ENCODE results near the gene TOR4A. TPM values are rescaled to one million over a fixed set of nuclear protein-coding genes. Genes with fewer than 3 reads are reported as not detected.

TOR4A gene
- total and polyA plus RNA-seq, 10 of the 15 experiments (the other 5 are each of a cell fraction or from before 2014, with no cell fraction given): 2.0 to 19.9 (median 3.7) TPM

DNA sequence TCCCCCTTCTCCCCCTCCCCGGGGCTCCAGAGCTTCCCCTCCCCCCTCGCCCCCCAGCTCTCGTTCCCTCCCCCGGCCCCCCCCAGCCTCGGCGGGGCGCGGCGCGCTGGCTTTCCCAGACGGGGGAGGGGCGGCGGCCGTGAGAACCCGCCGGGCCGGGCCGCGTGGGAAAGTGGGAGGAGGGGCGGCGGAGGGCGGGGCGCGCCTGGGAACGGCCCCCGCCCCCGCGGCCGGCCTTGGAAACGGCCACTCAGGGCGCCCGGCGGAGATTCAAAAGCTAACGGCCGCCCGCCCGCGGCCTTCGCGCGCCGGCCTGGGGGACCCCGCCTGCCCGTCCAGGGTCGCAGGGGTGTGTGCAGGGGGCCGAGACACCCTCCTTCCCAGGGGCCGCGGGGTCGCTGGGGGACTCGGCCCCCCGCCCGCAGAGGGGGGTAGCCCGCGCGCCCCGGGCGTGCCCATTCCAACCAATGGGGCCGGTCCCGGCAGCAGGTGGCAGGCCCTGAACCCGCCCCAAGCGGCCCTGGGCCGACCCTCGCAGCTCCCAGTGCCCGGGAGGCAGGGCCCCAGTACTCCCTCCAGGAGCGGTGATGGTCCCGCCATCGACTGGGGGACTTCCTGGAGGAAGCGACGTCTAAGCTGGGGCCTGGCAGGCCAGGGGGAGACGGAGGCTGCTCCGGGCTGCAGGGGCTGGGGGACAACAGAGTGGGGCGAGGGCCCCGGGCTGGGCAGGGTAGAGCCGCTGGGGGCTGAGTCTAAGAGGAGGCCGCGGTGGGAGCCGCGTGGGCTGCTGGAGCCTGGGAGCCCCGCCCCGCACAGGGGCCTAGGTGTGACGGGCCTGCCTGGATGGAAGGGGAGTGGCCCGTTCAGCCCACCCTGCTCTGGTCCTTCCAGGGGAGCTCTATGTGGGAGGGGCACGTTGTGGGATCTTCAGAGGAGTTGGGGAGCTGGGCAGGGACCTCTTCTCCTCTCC, 38.8 kb downstream of the TOR4A start (continued):
- TF ChIP-seq RELA (IDR thresholded peaks at IDR 0.05; ENCODE audit: borderline replicate concordance, partially characterized antibody) (no peak), SMAD5 (IDR thresholded peaks at IDR 0.05; ENCODE audit: low read depth) (no peak), CREB1 (IDR thresholded peaks at IDR 0.05; ENCODE audit: low read depth) (no peak), KAT2A (conservative IDR thresholded peaks at IDR 0.05; ENCODE audit: control insufficient read depth, low read depth, low read length) (no peak), YBX1 (IDR thresholded peaks at IDR 0.05) (no peak), BRCA1 (IDR thresholded peaks at IDR 0.05; ENCODE audit: low read depth, low read length) (no peak), TCF7 (IDR thresholded peaks at IDR 0.05; ENCODE audit: borderline replicate concordance) (no peak), YY1 (IDR thresholded peaks at IDR 0.05; ENCODE audit: low read depth, low read length) (no peak), FOS (IDR thresholded peaks at IDR 0.05; ENCODE audit: borderline replicate concordance, extremely low read depth, insufficient read length) (no peak), CHD4 (IDR thresholded peaks at IDR 0.05) (no peak), ZBTB33 (IDR thresholded peaks at IDR 0.05) (no peak), SUPT20H (IDR thresholded peaks at IDR 0.05; ENCODE audit: borderline replicate concordance, control insufficient read depth, low read depth, low read length) (no peak), EGR1 (IDR thresholded peaks at IDR 0.05; ENCODE audit: borderline replicate concordance in 1 of 2, low read depth in 2 of 2, low read length in 2 of 2) (peak in 1 of 2 experiments; percentile 89; a peak in 2 of 3 replicates), RAD21 (IDR thresholded peaks at IDR 0.05; ENCODE audit: insufficient read depth, low read depth, low read length) (no peak), STAT1 (conservative IDR thresholded peaks at IDR 0.05) (no peak), EED (IDR thresholded peaks at IDR 0.05; ENCODE audit: low read depth) (no peak)
- TF ChIP-seq, protein P1, sequence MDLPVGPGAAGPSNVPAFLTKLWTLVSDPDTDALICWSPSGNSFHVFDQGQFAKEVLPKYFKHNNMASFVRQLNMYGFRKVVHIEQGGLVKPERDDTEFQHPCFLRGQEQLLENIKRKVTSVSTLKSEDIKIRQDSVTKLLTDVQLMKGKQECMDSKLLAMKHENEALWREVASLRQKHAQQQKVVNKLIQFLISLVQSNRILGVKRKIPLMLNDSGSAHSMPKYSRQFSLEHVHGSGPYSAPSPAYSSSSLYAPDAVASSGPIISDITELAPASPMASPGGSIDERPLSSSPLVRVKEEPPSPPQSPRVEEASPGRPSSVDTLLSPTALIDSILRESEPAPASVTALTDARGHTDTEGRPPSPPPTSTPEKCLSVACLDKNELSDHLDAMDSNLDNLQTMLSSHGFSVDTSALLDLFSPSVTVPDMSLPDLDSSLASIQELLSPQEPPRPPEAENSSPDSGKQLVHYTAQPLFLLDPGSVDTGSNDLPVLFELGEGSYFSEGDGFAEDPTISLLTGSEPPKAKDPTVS (IDR thresholded peaks at IDR 0.05; ENCODE audit: low read depth, low read length): no peak
- TF ChIP-seq, protein P2, sequence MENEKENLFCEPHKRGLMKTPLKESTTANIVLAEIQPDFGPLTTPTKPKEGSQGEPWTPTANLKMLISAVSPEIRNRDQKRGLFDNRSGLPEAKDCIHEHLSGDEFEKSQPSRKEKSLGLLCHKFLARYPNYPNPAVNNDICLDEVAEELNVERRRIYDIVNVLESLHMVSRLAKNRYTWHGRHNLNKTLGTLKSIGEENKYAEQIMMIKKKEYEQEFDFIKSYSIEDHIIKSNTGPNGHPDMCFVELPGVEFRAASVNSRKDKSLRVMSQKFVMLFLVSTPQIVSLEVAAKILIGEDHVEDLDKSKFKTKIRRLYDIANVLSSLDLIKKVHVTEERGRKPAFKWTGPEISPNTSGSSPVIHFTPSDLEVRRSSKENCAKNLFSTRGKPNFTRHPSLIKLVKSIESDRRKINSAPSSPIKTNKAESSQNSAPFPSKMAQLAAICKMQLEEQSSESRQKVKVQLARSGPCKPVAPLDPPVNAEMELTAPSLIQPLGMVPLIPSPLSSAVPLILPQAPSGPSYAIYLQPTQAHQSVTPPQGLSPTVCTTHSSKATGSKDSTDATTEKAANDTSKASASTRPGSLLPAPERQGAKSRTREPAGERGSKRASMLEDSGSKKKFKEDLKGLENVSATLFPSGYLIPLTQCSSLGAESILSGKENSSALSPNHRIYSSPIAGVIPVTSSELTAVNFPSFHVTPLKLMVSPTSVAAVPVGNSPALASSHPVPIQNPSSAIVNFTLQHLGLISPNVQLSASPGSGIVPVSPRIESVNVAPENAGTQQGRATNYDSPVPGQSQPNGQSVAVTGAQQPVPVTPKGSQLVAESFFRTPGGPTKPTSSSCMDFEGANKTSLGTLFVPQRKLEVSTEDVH (IDR thresholded peaks at IDR 0.05; ENCODE audit: low read depth, partially characterized antibody): no peak
- TF ChIP-seq, protein P3, sequence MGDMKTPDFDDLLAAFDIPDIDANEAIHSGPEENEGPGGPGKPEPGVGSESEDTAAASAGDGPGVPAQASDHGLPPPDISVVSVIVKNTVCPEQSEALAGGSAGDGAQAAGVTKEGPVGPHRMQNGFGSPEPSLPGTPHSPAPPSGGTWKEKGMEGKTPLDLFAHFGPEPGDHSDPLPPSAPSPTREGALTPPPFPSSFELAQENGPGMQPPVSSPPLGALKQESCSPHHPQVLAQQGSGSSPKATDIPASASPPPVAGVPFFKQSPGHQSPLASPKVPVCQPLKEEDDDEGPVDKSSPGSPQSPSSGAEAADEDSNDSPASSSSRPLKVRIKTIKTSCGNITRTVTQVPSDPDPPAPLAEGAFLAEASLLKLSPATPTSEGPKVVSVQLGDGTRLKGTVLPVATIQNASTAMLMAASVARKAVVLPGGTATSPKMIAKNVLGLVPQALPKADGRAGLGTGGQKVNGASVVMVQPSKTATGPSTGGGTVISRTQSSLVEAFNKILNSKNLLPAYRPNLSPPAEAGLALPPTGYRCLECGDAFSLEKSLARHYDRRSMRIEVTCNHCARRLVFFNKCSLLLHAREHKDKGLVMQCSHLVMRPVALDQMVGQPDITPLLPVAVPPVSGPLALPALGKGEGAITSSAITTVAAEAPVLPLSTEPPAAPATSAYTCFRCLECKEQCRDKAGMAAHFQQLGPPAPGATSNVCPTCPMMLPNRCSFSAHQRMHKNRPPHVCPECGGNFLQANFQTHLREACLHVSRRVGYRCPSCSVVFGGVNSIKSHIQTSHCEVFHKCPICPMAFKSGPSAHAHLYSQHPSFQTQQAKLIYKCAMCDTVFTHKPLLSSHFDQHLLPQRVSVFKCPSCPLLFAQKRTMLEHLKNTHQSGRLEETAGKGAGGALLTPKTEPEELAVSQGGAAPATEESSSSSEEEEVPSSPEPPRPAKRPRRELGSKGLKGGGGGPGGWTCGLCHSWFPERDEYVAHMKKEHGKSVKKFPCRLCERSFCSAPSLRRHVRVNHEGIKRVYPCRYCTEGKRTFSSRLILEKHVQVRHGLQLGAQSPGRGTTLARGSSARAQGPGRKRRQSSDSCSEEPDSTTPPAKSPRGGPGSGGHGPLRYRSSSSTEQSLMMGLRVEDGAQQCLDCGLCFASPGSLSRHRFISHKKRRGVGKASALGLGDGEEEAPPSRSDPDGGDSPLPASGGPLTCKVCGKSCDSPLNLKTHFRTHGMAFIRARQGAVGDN (IDR thresholded peaks at IDR 0.05): peak; percentile 64; the same call in 1 of the 2 replicates

All from GM12878 (cell line).